Left renal cortex interstitium (tissue), 4 donors: Measurements from ENCODE around the gene AIM2. TPM values are rescaled to one million over a fixed set of nuclear protein-coding genes. Genes with fewer than 3 reads are reported as not detected.
"Not testable (repeated sequence)": the region's sequence is repeated elsewhere in the genome, so short reads cannot be mapped to it uniquely, and the experiment has no call there.

Experiments
- DNase-seq, 4 donors: peaks; one replicate each; pipeline ENCODE4 v3.0.0-alpha.2; 2013; ENCODE audit warnings: low read depth in 4 of 4, low spot score in 2 of 4, missing footprints in 1 of 4
- polyA plus RNA-seq, 4 donors: library from polyadenylated mRNA; unstranded; fragments of 120-200 nt; gene quantifications; one replicate each; pipeline ENCODE4 v1.2.1, GENCODE V29; 2013; ENCODE audit not compliant: insufficient read length in 4 of 4

The AIM2 gene
- polyA plus RNA-seq, 4 donors: 0.17 to 0.45 (median 0.24) TPM; not detected in 1

GRCh38 chr1:159081626-159082025, 5.1 kb upstream of the AIM2 start:
- DNase-seq: no peak

GRCh38 chr1:159079525-159079924, 3.0 kb upstream of the AIM2 start:
- no peak for DNase-seq

- DNase-seq: no peak
Measured at GRCh38 chr1:159077120-159077961, 775 bp upstream of the AIM2 start.

- DNase-seq: peak; percentile 5 to 48 (median 28)
Measured at GRCh38 chr1:159071970-159072582, 4.5 kb downstream of the AIM2 start.

GRCh38 chr1:159068886-159069285, 7.7 kb downstream of the AIM2 start:
- no peak for DNase-seq

GRCh38 chr1:159067699-159068621, 8.6 kb downstream of the AIM2 start:
- DNase-seq: no peak

GRCh38 chr1:159066108-159066507, 10.5 kb downstream of the AIM2 start:
- no peak for DNase-seq

GRCh38 chr1:159065106-159065505, 11.5 kb downstream of the AIM2 start:
- DNase-seq: no peak

- DNase-seq: no peak
Measured at GRCh38 chr1:159058751-159059150, 17.8 kb downstream of the AIM2 start.

- no peak for DNase-seq
Measured at GRCh38 chr1:159056069-159056698, 20.4 kb downstream of the AIM2 start.

- DNase-seq: no peak
Measured at GRCh38 chr1:159055181-159055641, 21.4 kb downstream of the AIM2 start.

- DNase-seq: no peak
Measured at GRCh38 chr1:159054427-159054826, 22.1 kb downstream of the AIM2 start.

GRCh38 chr1:159051436-159051835, 25.1 kb downstream of the AIM2 start:
- DNase-seq: no peak

GRCh38 chr1:159046486-159046885, 30.1 kb downstream of the AIM2 start:
- DNase-seq: not testable (repeated sequence)

GRCh38 chr1:159040893-159041724, 35.5 kb downstream of the AIM2 start:
- DNase-seq: no peak

- no peak for DNase-seq
Measured at GRCh38 chr1:159040206-159040605, 36.4 kb downstream of the AIM2 start.

GRCh38 chr1:159030877-159031447, 45.6 kb downstream of the AIM2 start:
- DNase-seq: no peak

GRCh38 chr1:159030311-159030710, 46.3 kb downstream of the AIM2 start:
- no peak for DNase-seq

GRCh38 chr1:159026841-159027240, 49.7 kb downstream of the AIM2 start:
- not testable (repeated sequence) for DNase-seq
